D721Med (cell line): Measurements from ENCODE around the gene STARD7.
"Not testable (repeated sequence)": the region's sequence is repeated elsewhere in the genome, so short reads cannot be mapped to it uniquely, and the experiment has no call there.

Source experiments
- DNase-seq: peaks from one replicate; pipeline ENCODE4 v3.0.0; 2011; ENCODE audit warnings: low spot score; ENCODE audit not compliant: insufficient read length
- FAIRE-seq: peaks from 2 replicates; lab custom pipeline; 2011; peaks lifted over from hg19 to GRCh38; lab: Jason Lieb, UNC
- TF ChIP-seq, protein P1 (sequence below): IDR thresholded peaks from 2 replicates; pipeline ENCODE4 v1.5.1; 2012; ENCODE audit warnings: mild to moderate bottlenecking, control low read depth; ENCODE audit not compliant: insufficient read depth; ENCODE audit errors: missing control alignments

The STARD7 gene

DNA sequence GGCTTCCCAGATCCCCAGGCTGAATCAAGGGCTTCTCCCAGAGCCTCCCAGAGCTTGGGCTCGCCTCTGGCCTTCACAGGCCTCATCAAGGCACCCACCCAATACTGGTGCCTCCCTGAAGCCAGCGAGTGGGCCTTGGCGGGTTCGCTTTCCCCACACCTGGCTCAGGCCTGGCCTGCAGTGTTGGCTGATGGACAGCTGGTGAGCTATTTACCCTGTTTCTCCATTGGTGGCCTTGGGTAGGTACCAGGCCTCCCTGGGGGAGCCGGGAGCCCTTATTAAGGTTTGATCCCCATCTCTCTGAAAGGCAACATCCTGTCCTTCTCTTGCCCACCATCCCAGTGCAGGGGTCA lies 45.2 kb downstream of the STARD7 start:
- TF ChIP-seq, protein P1, sequence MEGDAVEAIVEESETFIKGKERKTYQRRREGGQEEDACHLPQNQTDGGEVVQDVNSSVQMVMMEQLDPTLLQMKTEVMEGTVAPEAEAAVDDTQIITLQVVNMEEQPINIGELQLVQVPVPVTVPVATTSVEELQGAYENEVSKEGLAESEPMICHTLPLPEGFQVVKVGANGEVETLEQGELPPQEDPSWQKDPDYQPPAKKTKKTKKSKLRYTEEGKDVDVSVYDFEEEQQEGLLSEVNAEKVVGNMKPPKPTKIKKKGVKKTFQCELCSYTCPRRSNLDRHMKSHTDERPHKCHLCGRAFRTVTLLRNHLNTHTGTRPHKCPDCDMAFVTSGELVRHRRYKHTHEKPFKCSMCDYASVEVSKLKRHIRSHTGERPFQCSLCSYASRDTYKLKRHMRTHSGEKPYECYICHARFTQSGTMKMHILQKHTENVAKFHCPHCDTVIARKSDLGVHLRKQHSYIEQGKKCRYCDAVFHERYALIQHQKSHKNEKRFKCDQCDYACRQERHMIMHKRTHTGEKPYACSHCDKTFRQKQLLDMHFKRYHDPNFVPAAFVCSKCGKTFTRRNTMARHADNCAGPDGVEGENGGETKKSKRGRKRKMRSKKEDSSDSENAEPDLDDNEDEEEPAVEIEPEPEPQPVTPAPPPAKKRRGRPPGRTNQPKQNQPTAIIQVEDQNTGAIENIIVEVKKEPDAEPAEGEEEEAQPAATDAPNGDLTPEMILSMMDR: no peak
- no peak for DNase-seq
- FAIRE-seq: no peak

DNA sequence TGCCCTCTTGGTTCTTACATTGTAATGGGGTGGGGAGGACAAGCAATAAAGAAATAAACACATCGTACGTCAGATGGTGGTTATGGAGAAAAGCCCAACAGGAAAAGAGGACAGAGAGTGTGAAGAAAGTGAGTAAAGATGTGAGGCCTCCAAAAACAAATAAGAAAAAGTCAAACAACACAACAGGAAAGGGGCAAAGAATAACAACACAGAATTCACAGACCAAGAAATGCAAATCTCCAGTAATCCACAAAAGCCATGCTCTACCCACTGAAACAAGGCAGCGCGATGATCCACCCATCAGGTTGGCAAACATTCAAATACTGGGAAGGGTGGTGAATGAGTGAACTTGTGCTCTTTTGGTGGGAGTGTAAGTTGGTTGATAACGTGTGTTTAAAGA lies 46.7 kb downstream of the STARD7 start:
- TF ChIP-seq, protein P1: no peak
- DNase-seq: no peak
- no peak for FAIRE-seq

DNA sequence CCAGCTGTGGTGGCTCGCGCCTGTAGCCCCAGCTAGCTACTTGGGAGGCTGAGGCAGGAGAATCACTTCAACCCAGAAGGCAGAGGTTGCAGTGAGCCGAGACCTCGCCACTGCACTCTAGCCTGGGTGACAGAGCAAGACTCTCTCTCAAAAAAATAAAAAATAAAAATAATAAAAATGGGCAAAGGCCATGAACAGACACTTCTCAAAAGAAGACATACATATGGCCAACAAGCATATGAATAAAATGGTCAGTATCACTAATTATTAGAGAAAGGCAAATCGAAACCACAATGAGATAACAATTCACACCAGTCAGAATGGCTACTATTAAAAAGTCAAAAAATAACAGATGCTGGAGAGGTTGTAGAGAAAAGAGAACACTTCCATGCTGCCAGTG lies 48.3 kb downstream of the STARD7 start:
- DNase-seq, FAIRE-seq: not testable (repeated sequence)

DNA sequence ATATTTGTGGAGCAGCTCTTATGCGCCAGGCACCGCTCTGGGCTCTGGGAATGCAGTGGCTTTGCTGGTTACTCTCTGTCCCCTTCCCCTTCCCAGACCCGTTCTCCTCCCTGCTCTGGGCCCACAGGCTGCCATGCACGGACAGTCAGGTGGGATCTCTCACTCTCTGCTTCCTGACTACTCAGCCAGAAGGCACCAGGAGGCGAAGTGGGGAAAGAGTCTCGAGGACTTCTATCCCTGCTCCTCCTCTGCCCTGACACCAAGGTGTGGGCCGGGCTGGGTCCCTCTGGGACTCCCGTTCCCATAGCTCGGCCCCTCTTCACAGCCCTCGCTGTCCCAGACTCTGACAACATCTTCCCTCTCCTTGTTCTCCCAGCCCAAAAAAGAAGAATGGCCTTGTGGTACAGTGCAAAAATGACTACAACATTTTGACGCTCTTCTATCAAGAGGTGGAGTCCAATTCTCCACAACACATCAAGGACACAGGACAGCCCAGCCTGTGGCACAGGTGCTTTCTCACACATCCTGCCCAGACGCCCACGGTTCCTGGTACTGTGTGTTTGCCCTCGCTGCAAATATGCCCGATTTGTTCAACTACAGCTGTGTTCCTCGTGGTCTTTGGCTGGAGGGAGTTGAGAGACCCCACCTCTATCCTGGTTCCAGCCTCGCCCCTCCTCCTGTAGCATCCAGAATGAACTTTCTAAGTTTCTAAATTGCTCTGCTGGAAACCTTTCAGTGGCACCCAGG lies 49.4 kb downstream of the STARD7 start:
- DNase-seq (no peak), FAIRE-seq (no peak)
- TF ChIP-seq, protein P1: no peak

GRCh38 chr2:96158554-96158940 lies 50.1 kb downstream of the STARD7 start:
- no peak for DNase-seq
- TF ChIP-seq, protein P1: no peak
- no peak for FAIRE-seq

GRCh38 chr2:96157649-96158553 lies 50.7 kb downstream of the STARD7 start:
- FAIRE-seq (no peak), DNase-seq (no peak)
- TF ChIP-seq, protein P1: no peak

DNA sequence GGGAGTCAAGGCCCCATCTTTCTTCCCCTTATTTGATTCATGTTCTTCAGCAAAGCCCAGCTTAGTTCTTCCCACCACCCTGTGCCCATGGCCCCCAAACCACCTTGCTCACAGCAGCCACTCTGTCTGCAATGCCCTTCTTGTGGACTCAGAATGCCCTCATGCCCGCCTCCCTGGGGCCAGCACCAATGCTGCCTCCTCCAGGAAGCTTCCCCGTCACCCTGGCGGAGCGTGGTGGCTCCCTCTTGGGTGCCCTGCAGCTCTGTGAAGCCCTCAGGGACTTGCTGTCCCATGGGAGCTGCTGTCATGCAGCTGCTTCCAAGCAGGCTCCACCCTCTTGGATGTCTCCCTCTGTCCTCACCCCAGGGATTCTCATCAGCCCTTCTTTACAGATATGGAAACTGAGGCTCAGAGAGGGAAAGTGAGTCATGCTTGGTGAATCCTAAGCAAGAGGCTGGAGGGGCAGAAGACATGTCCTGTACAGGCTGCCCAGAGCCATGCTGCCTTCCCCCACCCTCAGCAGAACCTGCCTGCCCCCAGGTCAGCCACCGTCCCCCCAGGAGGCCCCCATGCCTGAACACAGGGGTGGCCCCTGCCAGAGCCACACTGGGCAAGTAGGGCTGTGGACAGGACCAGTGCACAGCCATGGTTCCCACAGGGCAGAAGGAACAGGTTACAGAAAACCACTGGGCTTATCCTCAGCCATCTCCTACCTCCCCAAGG lies 51.5 kb downstream of the STARD7 start:
- no peak for DNase-seq
- TF ChIP-seq, protein P1: no peak
- no peak for FAIRE-seq
